Subcutaneous abdominal adipose tissue (tissue), 5 donors: ENCODE data around the gene ZFTA.

Source experiments
- H3K27ac ChIP-seq: one replicate; pipeline ENCODE4 v1.7.0; 2013; ENCODE audit warnings: low read depth, mild to moderate bottlenecking, inconsistent platforms, low read length, moderate library complexity
- H3K27me3 ChIP-seq, 5 donors: one replicate each; pipeline ENCODE4 v1.7.0; 2013; ENCODE audit warnings: low read length in 5 of 5, inconsistent platforms in 1 of 5; ENCODE audit not compliant: control insufficient read depth in 5 of 5, insufficient read depth in 4 of 5
- H3K36me3 ChIP-seq, 5 donors: one replicate each; pipeline ENCODE4 v1.7.0; 2013; ENCODE audit warnings: low read length in 5 of 5; ENCODE audit not compliant: control insufficient read depth in 5 of 5, insufficient read depth in 5 of 5
- H3K4me1 ChIP-seq, 5 donors: one replicate each; pipeline ENCODE4 v1.7.0; 2013; ENCODE audit warnings: low read length in 5 of 5, mild to moderate bottlenecking in 3 of 5, moderate library complexity in 1 of 5; ENCODE audit not compliant: control insufficient read depth in 5 of 5, insufficient read depth in 5 of 5
- H3K4me3 ChIP-seq, 5 donors: one replicate each; pipeline ENCODE4 v1.7.0; 2013; ENCODE audit warnings: low read length in 5 of 5, low read depth in 1 of 5
- H3K9ac ChIP-seq, 5 donors: one replicate each; pipeline ENCODE4 v1.7.0; 2013; ENCODE audit warnings: low read length in 5 of 5, mild to moderate bottlenecking in 4 of 5, moderate library complexity in 3 of 5
- H3K9me3 ChIP-seq, 5 donors: one replicate each; pipeline ENCODE4 v1.7.0; 2013; ENCODE audit warnings: low read length in 5 of 5; ENCODE audit not compliant: control insufficient read depth in 5 of 5
- donor health status: healthy.
- donor health status: healthy.
- donor health status: healthy.
- donor health status: healthy.
- donor health status: healthy.

ZFTA gene

DNA sequence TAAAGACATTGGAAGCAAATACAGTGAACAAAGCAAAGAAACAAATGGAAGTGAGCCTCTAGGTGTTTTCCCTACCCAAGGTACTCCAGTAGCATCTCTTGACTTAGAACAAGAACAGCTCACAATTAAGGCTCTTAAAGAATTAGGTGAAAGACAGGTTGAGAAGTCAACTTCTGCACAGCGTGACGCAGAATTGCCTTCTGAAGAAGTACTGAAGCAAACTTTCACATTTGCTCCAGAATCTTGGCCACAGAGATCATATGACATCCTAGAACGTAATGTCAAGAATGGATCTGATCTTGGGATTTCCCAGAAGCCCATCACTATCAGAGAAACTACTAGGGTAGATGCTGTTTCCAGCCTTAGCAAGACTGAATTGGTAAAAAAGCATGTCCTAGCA lies 48.0 kb downstream of the ZFTA start:
- Histone ChIP-seq H3K9ac (peak overlapping the region in 1 of 5 donors; percentile 35), H3K27ac (peak overlapping the region; percentile 42), H3K27me3 (no peaks in the 10 kb centered on the region), H3K4me3 (no peak overlapping the region), H3K36me3 (peaks cover 3 to 12% (median 8%) of the 10 kb centered on the region in 5 donors), H3K9me3 (no peaks in the 10 kb centered on the region), H3K4me1 (peaks cover 0 to 15% (median 8%) of the 10 kb centered on the region in 5 donors)

GRCh38 chr11:63719987-63720386 lies 48.6 kb downstream of the ZFTA start:
- Histone ChIP-seq H3K9ac (peak overlapping the region in 1 of 5 donors; percentile 37), H3K27ac (peak overlapping the region; percentile 42), H3K27me3 (no peaks in the 10 kb centered on the region), H3K36me3 (peaks cover 3 to 14% (median 8%) of the 10 kb centered on the region in 5 donors), H3K4me3 (no peak overlapping the region), H3K9me3 (no peaks in the 10 kb centered on the region), H3K4me1 (peaks cover 0 to 15% (median 8%) of the 10 kb centered on the region in 5 donors)

- Histone ChIP-seq H3K9me3 (no peaks in the 10 kb centered on the region), H3K27ac (peak overlapping the region; percentile 70), H3K9ac (no peak overlapping the region), H3K4me3 (no peak overlapping the region), H3K4me1 (peaks cover 0 to 15% (median 8%) of the 10 kb centered on the region in 5 donors), H3K27me3 (no peaks in the 10 kb centered on the region), H3K36me3 (peaks cover 3 to 21% (median 8%) of the 10 kb centered on the region in 5 donors)
These were observed 49.6 kb downstream of the ZFTA start for GRCh38 chr11:63719001-63719400.
